MM.1S (cell line): Measurements from ENCODE around the gene NPNT.

Experiments used
- DNase-seq: peaks from one replicate; pipeline ENCODE4 v3.0.0-alpha.2; 2015
- H2AFZ ChIP-seq: fragments of 300-600 bp; sonication (generic); 2 replicates; pipeline ENCODE4 v1.6.0; 2016; ENCODE audit warnings: antibody characterized with exemption, low read length
- H3F3A ChIP-seq: fragments of 300-600 bp; sonication (generic); 2 replicates; pipeline ENCODE4 v1.6.1; 2016; ENCODE audit warnings: mild to moderate bottlenecking, antibody characterized with exemption, low read length, moderate library complexity, mixed read lengths; ENCODE audit not compliant: insufficient read depth
- H3K27ac ChIP-seq: fragments of 300-600 bp; sonication (generic); 2 replicates; pipeline ENCODE4 v1.5.1; 2016; ENCODE audit warnings: mild to moderate bottlenecking, low read length
- H3K27me3 ChIP-seq: fragments of 300-600 bp; sonication (generic); replicated peaks from 2 replicates; pipeline ENCODE4 v1.6.0; 2016; ENCODE audit warnings: low read length; ENCODE audit not compliant: insufficient read depth
- H3K36me3 ChIP-seq: fragments of 300-600 bp; sonication (generic); replicated peaks from 2 replicates; pipeline ENCODE4 v1.6.1; 2016; ENCODE audit warnings: mild to moderate bottlenecking, low read length, mixed read lengths; ENCODE audit not compliant: insufficient read depth
- H3K4me1 ChIP-seq: fragments of 300-600 bp; sonication (generic); 2 replicates; pipeline ENCODE4 v1.6.1; 2016; ENCODE audit warnings: low read length, mixed read lengths
- H3K4me2 ChIP-seq: fragments of 300-600 bp; sonication (generic); 2 replicates; pipeline ENCODE4 v1.6.0; 2016; ENCODE audit warnings: low read depth, low read length
- H3K4me3 ChIP-seq: fragments of 300-600 bp; sonication (generic); 2 replicates; pipeline ENCODE4 v1.5.1; 2016; ENCODE audit warnings: low read length, mixed read lengths
- H3K79me2 ChIP-seq: fragments of 300-600 bp; sonication (generic); 2 replicates; pipeline ENCODE4 v1.6.1; 2016; ENCODE audit warnings: mixed run types, low read length, mixed read lengths
- H3K9ac ChIP-seq: fragments of 300-600 bp; sonication (generic); 2 replicates; pipeline ENCODE4 v1.6.1; 2016; ENCODE audit warnings: low read length, mixed read lengths
- H3K9me2 ChIP-seq: fragments of 300-600 bp; sonication (generic); replicated peaks from 2 replicates; pipeline ENCODE4 v1.6.1; 2016; ENCODE audit warnings: mild to moderate bottlenecking, low read length, mixed read lengths; ENCODE audit not compliant: insufficient read depth
- H3K9me3 ChIP-seq: fragments of 300-600 bp; sonication (generic); replicated peaks from 2 replicates; pipeline ENCODE4 v1.6.1; 2016; ENCODE audit warnings: mild to moderate bottlenecking, low read length, mixed read lengths; ENCODE audit not compliant: insufficient read depth
- H4K20me1 ChIP-seq: fragments of 300-600 bp; sonication (generic); 2 replicates; pipeline ENCODE4 v1.6.1; 2016; ENCODE audit warnings: mild to moderate bottlenecking, low read length, moderate library complexity, mixed read lengths; ENCODE audit not compliant: insufficient read depth
- EZH2 ChIP-seq: fragments of 300-600 bp; sonication (generic); optimal IDR thresholded peaks from 2 replicates; pipeline ENCODE3; 2017; ENCODE audit warnings: low read depth, mild to moderate bottlenecking, antibody characterized with exemption, low read length, mixed read lengths
- EZH2phosphoT487 ChIP-seq: fragments of 300-600 bp; sonication (generic); IDR thresholded peaks from 2 replicates; pipeline ENCODE4 v1.6.1; 2018; ENCODE audit warnings: antibody characterized with exemption, low read length
- TF ChIP-seq, protein P1 (sequence below): fragments of 300-600 bp; sonication (generic); IDR thresholded peaks from 2 replicates; pipeline ENCODE4 v1.5.1; 2016; ENCODE audit warnings: antibody characterized with exemption, low read length, mixed read lengths

Gene NPNT

DNA sequence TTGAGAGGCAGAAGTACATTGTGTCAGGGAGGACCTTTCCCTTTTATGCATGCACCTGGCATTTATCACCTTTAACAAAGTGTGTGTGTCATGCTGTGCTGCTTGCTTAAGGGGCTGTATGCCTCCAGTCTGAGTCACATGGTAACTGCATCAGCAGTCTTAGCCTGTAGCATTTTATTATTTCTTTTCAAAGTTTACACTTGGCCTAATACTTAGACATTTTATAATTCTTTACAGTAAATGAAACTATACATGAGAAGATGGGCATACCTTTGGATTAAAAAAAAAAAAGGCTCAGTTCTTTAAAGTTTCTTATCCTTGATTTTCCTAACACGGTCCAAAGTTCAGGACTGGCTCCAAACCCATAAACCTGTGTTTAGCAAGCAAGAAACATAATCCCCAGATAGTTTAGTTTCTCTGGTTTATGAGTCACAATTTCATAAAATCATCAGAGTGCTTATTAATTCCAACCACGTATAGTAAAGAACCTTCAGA is 14.6 kb downstream of the NPNT start:
- no peaks in the 10 kb centered on the region for H3K36me3 ChIP-seq
- H3K9me3 ChIP-seq: no peaks in the 10 kb centered on the region
- H3K4me1 ChIP-seq: no peaks in the 10 kb centered on the region
- no peak for TF ChIP-seq EZH2
- TF ChIP-seq, protein P1, sequence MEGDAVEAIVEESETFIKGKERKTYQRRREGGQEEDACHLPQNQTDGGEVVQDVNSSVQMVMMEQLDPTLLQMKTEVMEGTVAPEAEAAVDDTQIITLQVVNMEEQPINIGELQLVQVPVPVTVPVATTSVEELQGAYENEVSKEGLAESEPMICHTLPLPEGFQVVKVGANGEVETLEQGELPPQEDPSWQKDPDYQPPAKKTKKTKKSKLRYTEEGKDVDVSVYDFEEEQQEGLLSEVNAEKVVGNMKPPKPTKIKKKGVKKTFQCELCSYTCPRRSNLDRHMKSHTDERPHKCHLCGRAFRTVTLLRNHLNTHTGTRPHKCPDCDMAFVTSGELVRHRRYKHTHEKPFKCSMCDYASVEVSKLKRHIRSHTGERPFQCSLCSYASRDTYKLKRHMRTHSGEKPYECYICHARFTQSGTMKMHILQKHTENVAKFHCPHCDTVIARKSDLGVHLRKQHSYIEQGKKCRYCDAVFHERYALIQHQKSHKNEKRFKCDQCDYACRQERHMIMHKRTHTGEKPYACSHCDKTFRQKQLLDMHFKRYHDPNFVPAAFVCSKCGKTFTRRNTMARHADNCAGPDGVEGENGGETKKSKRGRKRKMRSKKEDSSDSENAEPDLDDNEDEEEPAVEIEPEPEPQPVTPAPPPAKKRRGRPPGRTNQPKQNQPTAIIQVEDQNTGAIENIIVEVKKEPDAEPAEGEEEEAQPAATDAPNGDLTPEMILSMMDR: no peak
- TF ChIP-seq EZH2phosphoT487: no peak
- no peaks in the 10 kb centered on the region for H3K79me2 ChIP-seq
- no peak overlapping the region for H2AFZ ChIP-seq
- no peak overlapping the region for H3K9ac ChIP-seq
- no peak overlapping the region for H3K4me3 ChIP-seq
- H3K27ac ChIP-seq: no peak overlapping the region; the same call in 1 of the 2 replicates
- DNase-seq: no peak
- no peaks in the 10 kb centered on the region for H3K9me2 ChIP-seq
- H3K27me3 ChIP-seq: no peaks in the 10 kb centered on the region
- H3K4me2 ChIP-seq: no peak overlapping the region
- H4K20me1 ChIP-seq: no peaks in the 10 kb centered on the region
- no peaks in the 10 kb centered on the region; the same call in 1 of the 2 replicates for H3F3A ChIP-seq

DNA sequence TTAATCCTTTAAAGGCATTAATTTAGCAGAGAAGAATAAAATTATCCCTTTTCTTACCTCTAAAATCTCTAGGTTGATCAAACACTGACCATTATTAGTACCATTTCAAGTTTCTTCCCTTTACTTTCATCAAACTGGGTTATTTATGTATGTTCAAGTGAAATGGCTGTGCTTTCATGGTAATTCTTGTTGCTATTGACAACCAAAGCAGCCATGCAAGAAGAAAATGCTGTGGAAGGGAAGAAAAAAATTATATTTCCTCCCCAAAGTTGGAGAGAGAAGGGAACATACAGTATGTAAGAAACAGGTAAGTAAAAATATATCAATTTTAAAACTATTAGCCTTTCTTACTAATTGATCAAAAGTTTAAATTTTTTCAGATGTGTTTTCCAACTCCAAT is 16.2 kb downstream of the NPNT start:
- TF ChIP-seq, protein P1: no peak
- no peak for TF ChIP-seq EZH2phosphoT487
- no peak for TF ChIP-seq EZH2
- no peak overlapping the region for H3K4me3 ChIP-seq
- DNase-seq: no peak

GRCh38 chr4:105912633-105913032 is 17.4 kb downstream of the NPNT start:
- Histone ChIP-seq H3K27me3 (no peaks in the 10 kb centered on the region), H3K4me2 (no peak overlapping the region), H3K4me3 (no peak overlapping the region), H3K9me3 (no peaks in the 10 kb centered on the region), H3F3A (no peaks in the 10 kb centered on the region; the same call in 1 of the 2 replicates), H3K79me2 (no peaks in the 10 kb centered on the region), H4K20me1 (no peaks in the 10 kb centered on the region), H3K36me3 (no peaks in the 10 kb centered on the region), H3K9me2 (no peaks in the 10 kb centered on the region), H2AFZ (no peak overlapping the region), H3K27ac (no peak overlapping the region), H3K4me1 (no peaks in the 10 kb centered on the region), H3K9ac (no peak overlapping the region)
- no peak for DNase-seq
- TF ChIP-seq EZH2phosphoT487 (no peak), EZH2 (no peak)
- TF ChIP-seq, protein P1: no peak

More for the DNA sequence above, 16.2 kb downstream of the NPNT start:
- H3K27ac ChIP-seq: no peak overlapping the region
- H3K27me3 ChIP-seq: no peaks in the 10 kb centered on the region
- no peaks in the 10 kb centered on the region for H3K9me3 ChIP-seq
- no peaks in the 10 kb centered on the region for H3K9me2 ChIP-seq
- no peaks in the 10 kb centered on the region for H4K20me1 ChIP-seq
- H3K79me2 ChIP-seq: no peaks in the 10 kb centered on the region
- H3K4me1 ChIP-seq: no peaks in the 10 kb centered on the region
- no peak overlapping the region for H2AFZ ChIP-seq
- H3K4me2 ChIP-seq: no peak overlapping the region
- no peaks in the 10 kb centered on the region for H3K36me3 ChIP-seq
- no peaks in the 10 kb centered on the region; the same call in 1 of the 2 replicates for H3F3A ChIP-seq
- no peak overlapping the region for H3K9ac ChIP-seq
